Stimulated activated CD8-positive, alpha-beta memory T cell treated with anti-CD3 and anti-CD28 coated beads, Interleukin-12 subunit alpha, Interleukin-12 subunit beta, amount 100 ng/mL, for 24 hours (primary cell): ENCODE data around the gene KDM1B.
"Not testable (repeated sequence)": the region's sequence is repeated elsewhere in the genome, so short reads cannot be mapped to it uniquely, and the experiment has no call there.

ENCODE experiments used
- DNase-seq: peaks from one replicate; pipeline ENCODE4 v3.0.0-alpha.2; 2020; ENCODE audit errors: extremely low read depth

The KDM1B gene

DNA sequence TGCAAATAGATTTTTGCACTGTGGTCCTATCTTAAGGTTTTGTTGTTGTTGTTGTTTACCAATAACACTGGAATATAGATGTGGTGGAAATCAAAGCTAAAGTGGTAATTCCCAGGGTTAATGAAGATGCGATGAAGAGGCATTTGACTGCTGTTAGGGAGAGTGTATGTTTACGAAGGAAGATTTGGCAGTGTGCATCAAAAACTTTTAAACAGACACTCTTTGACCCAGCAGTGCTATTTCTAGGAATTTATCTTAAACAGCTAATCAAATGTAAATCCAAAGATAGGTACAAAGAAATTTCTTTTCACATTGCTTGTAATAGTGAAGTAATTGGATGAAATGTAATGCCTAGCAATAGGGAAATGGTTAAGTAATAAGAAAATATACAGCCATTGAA is 34.0 kb downstream of the KDM1B start:
- no peak for DNase-seq

DNA sequence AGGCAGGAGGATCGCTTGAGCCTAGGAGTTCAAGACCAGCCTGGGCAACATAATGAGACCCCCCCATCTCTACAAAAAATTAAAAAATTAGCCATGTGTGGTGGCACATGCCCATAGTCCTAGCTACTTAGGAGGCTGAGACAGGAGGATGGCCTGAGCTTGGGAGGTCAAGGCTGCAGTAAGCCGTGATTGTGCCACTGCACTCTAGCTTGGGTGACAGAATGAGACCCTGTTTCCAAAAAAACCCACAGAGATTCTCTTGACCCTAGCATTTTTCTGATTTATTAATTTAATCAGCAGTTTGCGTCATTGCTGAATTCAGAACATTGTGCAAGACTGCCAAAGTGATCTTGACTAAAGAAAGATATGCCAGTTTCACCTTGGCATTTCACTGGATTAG is 36.8 kb downstream of the KDM1B start:
- DNase-seq: no peak

DNA sequence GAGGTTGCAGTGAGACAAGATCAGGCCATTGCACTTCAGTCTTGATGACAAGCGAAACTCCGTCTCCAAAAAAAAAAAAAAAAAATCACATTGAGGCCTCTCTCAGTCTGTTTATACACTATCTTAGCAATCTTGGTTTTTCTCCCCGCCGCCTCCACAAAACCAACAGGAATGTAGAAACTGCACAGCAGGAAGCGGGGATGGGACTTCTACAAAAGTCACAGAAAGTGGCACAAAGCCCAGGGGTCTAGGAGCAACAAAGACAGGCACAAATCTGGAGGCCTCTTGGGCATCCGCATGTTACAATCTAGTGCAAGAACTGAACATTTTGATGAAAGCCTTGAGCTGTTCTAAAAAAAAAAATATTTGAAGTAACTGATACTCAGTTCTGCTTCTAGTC is 48.6 kb downstream of the KDM1B start:
- no peak for DNase-seq

DNA sequence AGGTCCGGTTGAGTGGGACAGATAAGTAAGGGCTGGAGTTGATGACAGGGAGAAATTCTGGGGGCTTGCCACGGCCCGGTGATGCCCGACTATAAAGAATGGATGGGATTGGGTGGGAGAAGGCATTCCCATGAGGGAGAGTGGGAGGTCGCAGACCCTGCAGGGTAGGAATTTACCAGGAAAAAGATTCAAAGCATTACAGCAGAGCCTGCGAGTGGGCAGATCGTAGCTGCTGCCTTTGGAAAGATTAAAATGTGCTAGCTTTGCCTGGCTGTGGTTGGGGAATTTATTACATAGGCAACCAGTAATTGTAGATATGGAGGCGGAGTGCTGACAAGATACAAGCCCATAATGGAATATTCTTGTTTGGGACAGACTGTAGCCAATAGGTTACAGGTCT is 49.5 kb downstream of the KDM1B start:
- no peak for DNase-seq

DNA sequence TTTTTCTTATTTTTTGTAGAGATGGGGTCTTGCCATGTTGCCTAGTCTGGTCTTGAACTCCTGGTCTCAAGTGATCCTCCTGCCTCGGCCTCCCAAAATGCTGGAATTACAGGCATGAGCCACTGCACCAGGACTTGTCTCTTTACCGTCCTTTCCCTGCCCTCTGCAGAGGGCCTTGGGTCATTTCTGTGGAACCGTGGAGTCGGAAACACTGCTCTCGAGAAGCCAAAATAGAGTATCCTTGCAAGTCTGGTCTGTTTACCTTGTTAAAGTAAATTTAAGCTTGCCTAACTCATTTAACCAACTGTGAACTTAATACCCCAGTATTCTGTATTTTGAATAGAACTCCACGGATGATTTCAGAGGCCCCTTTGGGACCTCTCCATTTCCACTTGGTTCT is 51.4 kb downstream of the KDM1B start:
- no peak for DNase-seq

DNA sequence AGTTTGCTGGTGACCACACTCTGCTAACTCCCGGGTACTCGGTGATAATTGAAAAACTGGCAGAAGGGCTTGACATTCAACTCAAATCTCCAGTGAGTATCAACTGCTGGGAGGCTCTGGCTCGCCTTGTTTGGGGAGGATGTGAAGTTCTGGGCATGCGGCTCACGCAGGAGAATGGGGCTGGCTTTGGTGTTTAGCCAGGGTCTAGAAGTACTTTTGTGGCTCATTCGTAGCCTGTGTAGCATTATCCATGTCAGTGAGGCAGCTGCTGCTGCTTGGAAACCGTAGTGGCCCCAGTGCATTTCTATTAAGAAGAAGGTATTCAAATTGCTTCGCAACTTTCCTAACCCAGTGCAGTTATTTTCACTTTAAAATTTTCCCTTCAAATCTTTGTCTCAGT is 52.2 kb downstream of the KDM1B start:
- no peak for DNase-seq

DNA sequence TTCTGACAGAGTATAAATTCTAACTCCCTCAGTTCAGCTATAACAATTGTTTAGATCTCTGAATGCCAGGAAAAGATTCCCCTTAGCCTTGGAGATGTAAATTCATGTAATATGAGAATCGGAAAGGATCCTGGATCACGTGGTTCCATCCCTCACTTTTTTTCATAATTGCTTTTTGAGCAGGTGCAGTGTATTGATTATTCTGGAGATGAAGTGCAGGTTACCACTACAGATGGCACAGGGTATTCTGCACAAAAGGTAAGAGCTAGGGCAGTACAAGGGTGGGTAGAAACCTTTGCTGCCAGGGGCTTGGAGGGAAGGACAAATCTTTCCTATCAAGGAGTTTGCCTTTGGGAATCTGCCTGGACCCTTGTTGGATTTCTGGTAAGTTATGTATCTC is 52.7 kb downstream of the KDM1B start:
- no peak for DNase-seq

DNA sequence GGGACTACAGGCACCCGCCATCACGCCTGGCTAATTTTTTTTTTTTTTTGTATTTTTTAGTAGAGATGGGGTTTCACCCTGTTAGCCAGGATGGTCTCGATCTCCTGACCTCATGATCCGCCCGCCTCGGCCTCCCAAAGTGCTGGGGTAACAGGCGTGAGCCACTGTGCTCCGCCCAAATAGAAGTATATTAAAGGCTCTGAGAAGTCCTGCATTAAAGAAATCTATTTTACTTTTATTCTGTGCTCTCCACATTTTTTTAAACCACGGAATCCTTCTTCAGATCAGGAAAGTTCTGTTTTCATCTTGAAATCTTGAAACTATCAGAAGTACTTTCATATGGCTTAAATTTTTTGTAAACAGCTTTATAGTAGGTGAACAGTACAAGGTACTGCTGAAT is 53.6 kb downstream of the KDM1B start:
- not testable (repeated sequence) for DNase-seq

DNA sequence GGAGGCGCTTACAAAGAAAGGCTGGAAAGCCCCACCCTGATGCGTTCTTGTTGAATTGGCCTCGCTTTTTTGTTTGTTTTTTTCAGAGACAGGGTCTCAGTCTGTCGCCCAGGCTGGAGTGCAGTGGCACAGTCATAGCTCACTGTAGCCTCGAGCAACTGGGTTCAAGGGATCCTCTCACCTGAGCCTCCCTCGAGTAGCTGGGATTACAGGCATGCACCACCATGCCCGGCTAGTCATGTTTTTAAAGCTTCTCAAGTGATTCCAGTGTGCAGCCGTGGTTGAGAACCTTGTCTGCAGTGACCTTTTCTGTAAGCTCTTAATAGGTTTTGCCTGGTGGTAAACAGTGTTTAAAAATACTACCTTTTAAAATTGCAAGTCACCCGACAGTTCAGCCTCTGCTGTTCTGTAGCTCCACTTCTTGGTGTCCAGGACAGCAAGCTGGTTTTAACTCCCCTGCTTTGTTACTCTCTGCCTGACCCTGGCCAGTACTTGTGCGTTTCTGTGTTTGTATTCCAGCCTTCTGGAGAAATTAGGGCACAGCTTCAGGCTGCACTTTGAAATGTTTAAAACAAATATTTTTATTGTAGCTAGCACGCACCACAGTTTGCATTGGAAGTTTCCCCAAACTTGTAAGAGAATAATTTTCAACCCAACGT is 54.4 kb downstream of the KDM1B start:
- DNase-seq: no peak

DNA sequence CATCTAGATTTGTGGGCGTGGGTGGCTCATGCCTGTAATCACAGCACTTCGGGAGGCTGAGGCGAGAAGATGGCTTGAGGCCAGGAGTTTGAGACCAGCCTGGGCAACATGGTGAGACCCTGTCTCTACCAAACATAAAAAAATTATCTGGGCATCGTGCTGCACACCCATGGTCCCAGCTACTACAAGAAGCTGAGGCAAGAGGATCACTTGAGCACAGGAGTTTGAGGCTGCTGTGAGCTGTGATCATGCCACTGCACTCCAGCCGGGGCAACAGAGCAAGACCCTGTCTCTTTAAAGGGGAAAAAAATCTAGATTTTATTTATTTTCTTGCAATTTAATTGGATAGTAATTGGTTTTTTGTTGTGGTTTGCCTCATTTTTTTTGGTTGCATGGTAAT is 55.5 kb downstream of the KDM1B start:
- DNase-seq: no peak

DNA sequence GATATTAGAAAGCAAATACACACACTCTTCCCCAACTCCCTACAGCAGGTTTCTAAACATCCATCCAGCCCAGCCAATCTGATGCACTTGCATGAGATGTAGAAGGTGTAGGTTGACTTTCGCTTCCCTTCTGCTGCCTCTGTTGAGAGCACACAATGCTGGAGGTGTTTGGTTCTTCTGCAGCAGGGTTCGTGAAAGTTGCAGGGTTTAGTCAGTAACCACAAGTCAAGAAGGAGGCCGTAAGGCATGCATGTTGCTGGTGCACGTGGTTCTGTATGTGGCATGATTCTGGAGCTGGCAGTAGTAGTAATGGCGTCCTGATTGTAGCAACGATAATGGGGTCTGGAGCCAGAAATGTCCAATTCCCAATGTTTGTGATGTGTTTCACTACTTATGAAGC is 56.1 kb downstream of the KDM1B start:
- no peak for DNase-seq

DNA sequence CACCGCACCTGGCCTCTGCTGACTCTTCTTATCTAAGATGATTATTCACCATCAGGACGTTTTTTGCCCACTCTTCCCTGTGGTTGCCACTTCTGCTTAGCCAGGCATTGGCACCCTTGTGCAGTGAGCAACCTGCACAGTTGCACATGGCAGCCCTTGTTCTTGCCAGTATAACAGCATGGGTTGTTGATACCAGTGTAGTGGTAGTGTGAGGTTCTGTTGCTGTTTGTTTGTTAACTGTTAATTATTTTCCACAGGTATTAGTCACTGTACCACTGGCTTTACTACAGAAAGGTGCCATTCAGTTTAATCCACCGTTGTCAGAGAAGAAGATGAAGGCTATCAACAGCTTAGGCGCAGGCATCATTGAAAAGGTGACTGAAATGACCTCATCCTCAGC is 57.0 kb downstream of the KDM1B start:
- DNase-seq: no peak

DNA sequence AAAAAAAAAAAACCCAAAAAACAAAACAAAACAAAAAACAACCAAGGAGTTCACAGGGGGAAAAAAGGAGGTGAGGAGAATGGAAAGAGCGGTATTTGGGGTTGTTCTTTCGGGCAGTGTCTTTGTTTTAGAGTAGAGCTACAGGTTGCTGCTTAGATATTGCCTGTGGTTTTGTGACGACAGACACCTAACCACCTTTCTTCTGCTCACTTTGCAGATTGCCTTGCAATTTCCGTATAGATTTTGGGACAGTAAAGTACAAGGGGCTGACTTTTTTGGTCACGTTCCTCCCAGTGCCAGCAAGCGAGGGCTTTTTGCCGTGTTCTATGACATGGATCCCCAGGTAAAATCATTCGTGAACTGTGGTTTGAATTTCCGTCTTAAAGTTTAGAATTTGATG is 58.2 kb downstream of the KDM1B start:
- DNase-seq: no peak

DNA sequence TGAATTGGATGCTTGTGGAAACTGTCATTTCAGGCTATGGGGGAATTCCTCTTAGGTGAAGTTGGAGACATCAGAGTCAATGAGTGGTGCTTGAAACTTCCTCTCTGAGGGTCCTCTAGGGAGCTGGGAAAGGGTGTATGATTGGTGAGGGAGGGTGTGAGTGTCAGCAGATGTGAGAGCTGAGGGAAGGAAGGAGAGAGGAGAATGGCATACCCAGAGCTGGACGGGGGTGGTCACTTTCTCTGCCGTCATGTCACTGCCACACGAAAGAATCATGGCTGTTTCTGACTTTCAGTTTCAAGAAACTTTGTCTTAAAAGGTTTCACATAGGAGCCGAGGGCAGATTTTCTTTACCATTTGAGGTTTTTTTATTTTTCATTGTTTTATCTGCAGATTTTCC is 58.8 kb downstream of the KDM1B start:
- DNase-seq: no peak

DNA sequence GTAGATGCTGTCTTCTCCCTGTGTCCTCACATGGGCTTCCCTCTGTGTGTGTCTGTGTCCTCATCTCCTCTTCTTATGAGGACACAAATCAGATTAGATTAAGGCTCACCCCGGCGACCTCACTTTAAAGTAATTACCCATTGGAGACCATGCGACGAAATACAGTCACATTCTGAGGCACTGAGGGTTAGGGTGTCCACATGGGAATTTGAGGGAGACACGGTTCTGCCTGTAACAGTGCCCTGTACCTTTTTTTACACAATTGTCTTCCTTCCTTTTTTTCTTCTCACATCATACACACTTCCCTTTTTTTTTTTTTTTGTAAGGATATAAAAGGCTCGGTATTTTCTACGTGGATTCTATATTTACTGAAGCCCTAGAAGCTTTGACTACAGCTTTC is 60.2 kb downstream of the KDM1B start:
- DNase-seq: no peak

DNA sequence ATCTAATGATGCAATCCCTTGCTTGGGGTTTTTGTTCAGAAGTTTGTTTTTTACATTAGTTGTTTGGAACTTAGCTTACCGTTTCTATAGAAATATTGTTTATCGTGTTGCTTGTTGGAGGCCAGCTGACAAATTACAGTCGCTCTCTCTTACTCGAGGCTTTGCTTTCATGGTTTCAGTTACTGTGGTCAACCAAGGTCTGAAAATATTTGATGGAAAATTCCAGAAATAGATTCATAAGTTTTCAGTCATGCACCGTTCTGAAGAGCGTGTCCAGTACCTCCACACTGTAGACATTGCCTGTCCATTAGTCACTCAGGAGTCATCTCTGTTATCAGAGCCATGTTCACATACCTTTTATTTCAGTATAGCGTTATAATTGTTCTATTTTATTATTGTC is 61.2 kb downstream of the KDM1B start:
- no peak for DNase-seq

DNA sequence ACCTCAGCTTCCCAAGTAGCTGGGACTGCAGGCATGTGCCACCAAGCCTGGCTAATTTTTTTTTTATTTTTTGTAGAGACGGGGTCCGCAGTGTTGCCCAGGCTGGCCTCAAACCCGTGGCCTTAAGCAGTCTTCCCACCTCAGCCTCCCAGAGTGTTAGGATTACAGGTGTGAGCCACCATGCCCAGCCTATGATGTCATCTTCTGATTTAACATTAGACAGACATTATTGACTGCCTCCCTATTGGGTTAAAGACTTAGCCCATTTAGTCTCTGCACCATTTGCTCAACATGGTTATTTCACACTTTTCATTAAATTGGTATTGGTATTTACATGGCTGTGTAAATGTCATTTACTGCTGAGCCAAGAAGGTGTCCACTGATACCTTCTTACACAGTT is 63.0 kb downstream of the KDM1B start:
- DNase-seq: no peak

DNA sequence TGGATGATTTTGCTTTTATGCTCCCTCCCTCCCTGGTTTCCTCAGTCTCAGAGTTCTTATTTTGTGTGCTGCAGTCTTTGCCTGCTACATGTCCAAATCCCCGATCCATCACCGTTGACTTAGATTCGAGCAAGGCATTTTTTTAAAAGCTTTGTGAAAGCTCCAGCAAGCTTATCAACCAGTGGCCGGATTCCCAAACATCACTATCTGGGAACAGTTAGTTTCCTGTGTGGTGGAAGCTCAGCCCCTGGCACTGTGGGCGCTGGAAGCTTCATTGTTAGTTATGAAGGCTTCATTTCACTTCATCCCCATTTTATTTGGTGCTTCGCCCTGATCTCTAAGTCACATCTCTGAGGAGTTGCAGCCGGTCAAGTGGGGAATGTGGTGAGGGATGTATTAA is 64.4 kb downstream of the KDM1B start:
- no peak for DNase-seq

DNA sequence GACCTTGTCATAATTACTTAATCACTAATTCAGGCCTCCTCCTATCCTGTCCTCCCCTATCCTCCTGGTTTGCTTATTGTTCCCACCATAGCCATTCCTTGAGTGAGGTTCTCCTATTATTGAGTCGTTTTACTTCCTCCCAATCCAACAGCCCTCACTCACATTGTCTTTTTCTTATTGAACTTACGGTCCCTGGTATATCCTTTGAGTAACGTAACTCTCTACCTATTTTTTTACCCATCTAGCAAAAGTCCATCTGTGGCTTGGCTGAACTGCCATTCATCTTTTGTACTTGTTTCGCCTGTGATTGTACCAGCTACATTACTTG is 66.0 kb downstream of the KDM1B start:
- DNase-seq: no peak

DNA sequence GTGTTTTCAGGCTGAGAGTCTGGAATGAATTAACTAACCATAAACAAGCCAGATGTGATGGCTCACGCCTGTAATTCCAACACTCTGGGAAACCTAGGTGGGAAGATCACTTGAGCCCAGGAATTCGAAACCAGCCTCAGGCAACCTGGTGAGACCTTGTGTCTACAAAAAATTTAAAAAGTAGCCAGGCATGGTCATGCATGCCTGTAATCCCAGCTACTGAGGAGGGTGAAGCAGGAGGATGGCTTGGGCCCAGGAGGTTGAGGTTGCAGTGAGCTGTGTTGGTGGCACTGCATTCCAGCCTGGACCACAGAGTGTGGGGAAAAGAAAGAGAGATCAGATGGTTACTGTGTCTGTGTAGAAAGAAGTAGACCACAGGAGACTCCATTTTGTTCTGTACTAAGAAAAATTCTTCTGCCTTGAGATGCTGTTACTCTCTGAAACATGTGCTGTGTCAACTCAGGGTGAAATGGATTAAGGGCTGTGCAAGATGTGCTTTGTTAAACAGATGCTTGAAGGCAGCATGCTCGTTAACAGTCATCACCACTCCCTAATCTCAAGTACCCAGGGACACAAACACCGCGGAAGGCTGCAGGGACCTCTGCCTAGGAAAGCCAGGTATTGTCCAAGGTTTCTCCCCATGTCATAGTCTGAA is 71.4 kb downstream of the KDM1B start:
- not testable (repeated sequence) for DNase-seq

DNA sequence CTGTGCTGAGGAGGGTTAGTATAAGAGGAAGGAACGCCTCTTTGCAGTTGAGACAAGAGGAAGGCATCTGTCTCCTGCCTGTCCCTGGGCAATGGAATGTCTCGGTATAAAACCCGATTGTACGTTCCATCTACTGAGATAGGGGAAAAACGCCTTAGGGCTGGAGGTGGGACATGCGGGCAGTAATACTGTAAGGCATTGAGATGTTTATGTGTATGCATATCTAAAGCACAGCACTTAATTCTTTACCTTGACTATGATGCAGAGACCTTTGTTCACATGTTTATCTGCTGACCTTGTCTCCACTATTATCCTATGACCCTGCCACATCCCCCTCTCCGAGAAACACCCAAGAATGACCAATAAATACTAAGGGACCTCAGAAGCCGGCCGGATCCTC is 71.9 kb downstream of the KDM1B start:
- not testable (repeated sequence) for DNase-seq

DNA sequence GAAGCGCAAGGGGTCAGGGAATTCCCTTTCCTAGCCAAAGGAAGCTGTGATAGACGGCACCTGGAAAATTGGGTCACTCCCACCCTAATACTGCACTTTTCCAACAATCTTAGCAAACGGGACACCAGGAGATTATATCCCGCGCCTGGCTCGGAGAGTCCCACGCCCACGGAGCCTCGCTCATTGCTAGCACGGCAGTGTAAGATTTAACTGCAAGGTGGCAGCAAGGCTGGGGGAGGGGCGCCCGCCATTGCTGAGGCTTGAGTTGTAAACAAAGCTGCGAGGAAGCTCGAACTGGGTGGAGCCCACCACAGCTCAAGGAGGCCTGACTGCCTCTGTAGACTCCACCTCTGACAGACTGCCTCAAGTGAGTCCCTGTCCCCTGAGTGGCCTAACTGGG is 73.4 kb downstream of the KDM1B start:
- DNase-seq: not testable (repeated sequence)

DNA sequence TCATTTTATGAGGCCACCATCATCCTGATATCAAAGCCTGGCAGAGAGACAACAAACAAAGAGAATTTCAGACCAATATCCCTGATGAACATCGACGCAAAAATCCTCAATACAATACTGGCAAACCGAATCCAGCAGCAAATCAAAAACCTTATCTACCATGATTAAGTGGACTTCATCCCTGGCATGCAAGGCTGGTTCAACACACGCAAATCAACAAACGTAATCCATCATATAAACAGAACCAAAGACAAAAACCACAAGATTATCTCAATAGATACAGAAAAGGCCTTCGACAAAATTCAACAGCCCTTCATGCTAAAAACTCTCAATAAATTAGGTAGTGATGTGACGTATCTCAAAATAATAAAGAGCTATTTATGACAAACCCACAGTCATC is 76.6 kb downstream of the KDM1B start:
- not testable (repeated sequence) for DNase-seq

DNA sequence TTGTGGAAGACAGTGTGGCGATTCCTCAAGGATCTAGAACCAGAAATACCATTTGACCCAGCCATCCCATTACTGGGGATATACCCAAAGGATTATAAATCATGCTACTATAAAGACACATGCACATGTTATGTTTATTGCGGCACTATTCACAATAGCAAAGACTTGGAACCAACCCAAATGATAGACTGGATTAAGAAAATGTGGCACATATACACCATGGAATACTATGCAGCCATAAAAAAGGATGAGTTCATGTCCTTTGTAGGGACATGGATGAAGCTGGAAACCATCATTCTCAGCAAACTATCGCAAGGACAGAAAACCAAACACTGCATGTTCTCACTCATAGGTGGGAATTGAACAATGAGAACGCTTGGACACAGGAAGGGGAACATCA is 78.5 kb downstream of the KDM1B start:
- DNase-seq: not testable (repeated sequence)
